GM12864 (cell line): Measurements from ENCODE around the gene HINFP.
A peak's percentile ranks its signal among the peaks of the same experiment; 100 is the strongest.

Source experiments
- DNase-seq: peaks from one replicate; pipeline ENCODE4 v3.0.0-alpha.2; 2011; ENCODE audit warnings: low read depth
- H3K4me3 ChIP-seq: 2 replicates; pipeline ENCODE4 v1.5.1; 2011; ENCODE audit warnings: mild to moderate bottlenecking, low read depth, low read length, control low read depth
- CTCF ChIP-seq: IDR thresholded peaks from 2 replicates; pipeline ENCODE4 v1.5.1; 2011; ENCODE audit warnings: low read depth, mild to moderate bottlenecking, moderate library complexity, low read length, control low read depth, inconsistent platforms; ENCODE audit errors: missing control alignments

HINFP gene

GRCh38 chr11:119092880-119093842, 28.2 kb upstream of the HINFP start:
- no peak for DNase-seq
- no peak for TF ChIP-seq CTCF
- H3K4me3 ChIP-seq: peak overlapping the region; percentile 77

- H3K4me3 ChIP-seq: peak overlapping the region; percentile 77
- no peak for DNase-seq
- no peak for TF ChIP-seq CTCF
These were observed 27.2 kb upstream of the HINFP start for GRCh38 chr11:119093942-119094815.

- peak; percentile 64 for TF ChIP-seq CTCF
- peak overlapping the region; percentile 77 for H3K4me3 ChIP-seq
- DNase-seq: no peak
These were observed 26.6 kb upstream of the HINFP start for GRCh38 chr11:119094816-119095065.

- TF ChIP-seq CTCF: no peak
- DNase-seq: peak; percentile 99
- peak overlapping the region; percentile 77 for H3K4me3 ChIP-seq
These were observed 26.1 kb upstream of the HINFP start for GRCh38 chr11:119095066-119095880.

GRCh38 chr11:119099711-119100110, 21.7 kb upstream of the HINFP start:
- TF ChIP-seq CTCF: no peak
- DNase-seq: no peak
- H3K4me3 ChIP-seq: no peak overlapping the region; the same call in 1 of the 2 replicates

GRCh38 chr11:119100246-119100970, 21.0 kb upstream of the HINFP start:
- no peak for DNase-seq
- TF ChIP-seq CTCF: peak; percentile 24
- peak overlapping the region; percentile 84 for H3K4me3 ChIP-seq
